ENCODE data around the gene MTOR. TPM values are rescaled to one million over a fixed set of nuclear protein-coding genes. Genes with fewer than 3 reads are reported as not detected.

The MTOR gene
- polyA plus RNA-seq, 1 of the 3 experiments (the other 2 are of a cell fraction), result 20.9 TPM

- no peak for DNase-seq
- CTCF ChIA-PET, result interaction anchor here (2.5 kb wide), 1 partner anchor 28 kb away, joined by 11 read pairs; no protein-coding TSS in a partner anchor
- peaks cover 39 to 43% of the 10 kb centered on the region in 2 experiments for H3K36me3 ChIP-seq (replicated peaks in 1 of 2; ENCODE audit: control insufficient read depth in 1 of 2, insufficient read depth in 2 of 2, low read length in 1 of 2)
- TF ChIP-seq NRF1 (IDR thresholded peaks at IDR 0.05; ENCODE audit: low read depth, low read length) (no peak), TCF12 (IDR thresholded peaks at IDR 0.05) (no peak), MEF2A (IDR thresholded peaks at IDR 0.05; ENCODE audit: borderline replicate concordance, low read depth) (no peak), EP300 (IDR thresholded peaks at IDR 0.05; ENCODE audit: borderline replicate concordance in 1 of 2, low read depth in 1 of 2, low read length in 1 of 2) (no peak), REST (IDR thresholded peaks at IDR 0.05; ENCODE audit: low read depth, low read length) (no peak), CHD2 (IDR thresholded peaks at IDR 0.05; ENCODE audit: low read length, partially characterized antibody) (no peak), RFX5 (IDR thresholded peaks at IDR 0.05; ENCODE audit: low read length) (no peak), YY1 (IDR thresholded peaks at IDR 0.05; ENCODE audit: low read depth) (no peak), RAD21 (IDR thresholded peaks at IDR 0.05; ENCODE audit: low read length) (no peak), FOXM1 (IDR thresholded peaks at IDR 0.05; ENCODE audit: low read depth) (no peak), PBX3 (IDR thresholded peaks at IDR 0.05) (no peak)
- H3K4me3 ChIP-seq (ENCODE audit: low read depth in 2 of 2, low read length in 1 of 2), result no peak overlapping the region
- H4K20me1 ChIP-seq (ENCODE audit: insufficient read depth), result no peaks in the 10 kb centered on the region
- no peaks in the 10 kb centered on the region for H3K9me3 ChIP-seq
- peaks cover 4 to 5% of the 10 kb centered on the region in 2 experiments; a peak in 3 of 4 replicates for H3K4me1 ChIP-seq (ENCODE audit: control insufficient read depth in 1 of 2, insufficient read depth in 2 of 2, low read depth in 1 of 2, low read length in 1 of 2)
- WGBS (ENCODE audit: low lambda C conversion rate), result 96% methylated on average over 1 of the region's 1 CpG
- no peak overlapping the region for H3K27ac ChIP-seq (ENCODE audit: low read depth in 2 of 2, low read length in 1 of 2)
- H3K4me2 ChIP-seq, result no peak overlapping the region
- peaks cover 9% of the 10 kb centered on the region; the same call in 1 of the 2 replicates for H3K79me2 ChIP-seq (ENCODE audit: insufficient read depth)
- H3K9ac ChIP-seq, result no peak overlapping the region
- POLR2A ChIA-PET, result no interaction called here
- no peak overlapping the region for H2AFZ ChIP-seq (ENCODE audit: low read depth)
- no peaks in the 10 kb centered on the region for H3K9me2 ChIP-seq
- no peaks in the 10 kb centered on the region for H3K27me3 ChIP-seq (ENCODE audit: insufficient read depth)
- H3F3A ChIP-seq (replicated peaks; ENCODE audit: insufficient read depth), result peaks cover 9% of the 10 kb centered on the region
Observed at GRCh38 chr1:11065796-11066195, 196.6 kb downstream of the MTOR start.

GRCh38 chr1:11064942-11065341 lies 197.4 kb downstream of the MTOR start:
- Histone ChIP-seq H4K20me1 (ENCODE audit: insufficient read depth) (no peaks in the 10 kb centered on the region), H3K9ac (no peak overlapping the region), H3K4me1 (ENCODE audit: control insufficient read depth in 1 of 2, insufficient read depth in 2 of 2, low read depth in 1 of 2, low read length in 1 of 2) (peaks cover 5% of the 10 kb centered on the region in 2 experiments; a peak in 3 of 4 replicates), H3K36me3 (replicated peaks in 1 of 2; ENCODE audit: control insufficient read depth in 1 of 2, insufficient read depth in 2 of 2, low read length in 1 of 2) (peaks cover 39 to 43% of the 10 kb centered on the region in 2 experiments), H3K4me2 (no peak overlapping the region), H3K79me2 (ENCODE audit: insufficient read depth) (peaks cover 11% of the 10 kb centered on the region; the same call in 1 of the 2 replicates), H3K27ac (ENCODE audit: low read depth in 2 of 2, low read length in 1 of 2) (no peak overlapping the region), H3K9me3 (no peaks in the 10 kb centered on the region), H2AFZ (ENCODE audit: low read depth) (no peak overlapping the region), H3K27me3 (ENCODE audit: insufficient read depth) (no peaks in the 10 kb centered on the region), H3K9me2 (no peaks in the 10 kb centered on the region), H3F3A (replicated peaks; ENCODE audit: insufficient read depth) (peaks cover 14% of the 10 kb centered on the region), H3K4me3 (ENCODE audit: low read depth in 2 of 2, low read length in 1 of 2) (no peak overlapping the region)
- CTCF ChIA-PET, result interaction anchor here (0.8 to 2.5 kb wide), 4 partner anchors 13 to 28 kb away, joined by 3 to 11 read pairs (median 4); no protein-coding TSS in a partner anchor
- 91% methylated on average over 3 of the region's 3 CpGs for WGBS (ENCODE audit: low lambda C conversion rate)
- DNase-seq, result no peak
- TF ChIP-seq TCF12 (IDR thresholded peaks at IDR 0.05), result no peak
- TF ChIP-seq YY1 (IDR thresholded peaks at IDR 0.05; ENCODE audit: low read depth), result no peak
- no peak for TF ChIP-seq USF1 (IDR thresholded peaks at IDR 0.05; ENCODE audit: borderline replicate concordance, low read depth)
- TF ChIP-seq MAX (IDR thresholded peaks at IDR 0.05; ENCODE audit: low read depth), result no peak
- TF ChIP-seq EP300 (IDR thresholded peaks at IDR 0.05; ENCODE audit: borderline replicate concordance in 1 of 2, low read depth in 1 of 2, low read length in 1 of 2), result no peak
- no peak for TF ChIP-seq ELF1 (IDR thresholded peaks at IDR 0.05)
- no peak for TF ChIP-seq CHD2 (IDR thresholded peaks at IDR 0.05; ENCODE audit: low read length, partially characterized antibody)
- no peak for TF ChIP-seq JUND (IDR thresholded peaks at IDR 0.05)
- no peak for TF ChIP-seq RFX5 (IDR thresholded peaks at IDR 0.05; ENCODE audit: low read length)
- TF ChIP-seq POLR2AphosphoS5 (IDR thresholded peaks at IDR 0.05; ENCODE audit: low read depth, low read length), result no peak
- TF ChIP-seq RAD21 (IDR thresholded peaks at IDR 0.05; ENCODE audit: low read length), result no peak
- TF ChIP-seq EZH2phosphoT487 (IDR thresholded peaks at IDR 0.05; ENCODE audit: borderline replicate concordance, low read depth), result no peak
- TF ChIP-seq PBX3 (IDR thresholded peaks at IDR 0.05), result no peak
- no peak for TF ChIP-seq RXRA (IDR thresholded peaks at IDR 0.05; ENCODE audit: borderline replicate concordance, low read depth)
- no peak for TF ChIP-seq TAF1 (IDR thresholded peaks at IDR 0.05; ENCODE audit: borderline replicate concordance, low read depth, low read length)
- TF ChIP-seq NRF1 (IDR thresholded peaks at IDR 0.05; ENCODE audit: low read depth, low read length), result no peak
- POLR2A ChIA-PET, result no interaction called here
